Measurements from ENCODE around the gene TMEM87A.

GRCh38 chr15:42313463-42313862 is 40.2 kb upstream of the TMEM87A start:
- TF ChIP-seq CTCF (IDR thresholded peaks at IDR 0.05; ENCODE audit: low read length) (no peak), EZH2 (optimal IDR thresholded peaks at IDR 0.05; ENCODE audit: low read depth, low read length) (no peak), EZH2phosphoT487 (IDR thresholded peaks at IDR 0.05; ENCODE audit: low read length) (no peak)

Measured in MM.1S (cell line).